T-helper 1 cell treated with Interleukin-12 subunit alpha and Interleukin-12 subunit beta and Interleukin-4 antibody, amounts not matched to agents 30 μg/mL and 1 μg/mL, for 36 hours (primary cell): ENCODE measurements around the gene RPTN.

ENCODE experiments used
- H3K27ac Mint-ChIP-seq: one replicate; pipeline ENCODE4 v1.8.0; 2021; ENCODE audit warnings: mild to moderate bottlenecking, mixed read lengths
- H3K27me3 Mint-ChIP-seq: one replicate; pipeline ENCODE4 v1.8.0; 2021; ENCODE audit warnings: low read depth, mixed read lengths
- H3K36me3 Mint-ChIP-seq: one replicate; pipeline ENCODE4 v1.8.0; 2021; ENCODE audit warnings: low read depth, mixed read lengths
- H3K4me1 Mint-ChIP-seq: one replicate; pipeline ENCODE4 v1.8.0; 2021; ENCODE audit warnings: low read depth, mixed read lengths
- H3K4me3 Mint-ChIP-seq: one replicate; pipeline ENCODE4 v1.8.0; 2021; ENCODE audit warnings: mild to moderate bottlenecking, moderate library complexity, mixed read lengths
- H3K9me3 Mint-ChIP-seq: one replicate; pipeline ENCODE4 v1.8.0; 2021; ENCODE audit warnings: mixed read lengths

The RPTN gene

GRCh38 chr1:152170287-152170905 lies 11.4 kb upstream of the RPTN start:
- H3K4me3 Mint-ChIP-seq, result no peak overlapping the region
- no peak overlapping the region for H3K27ac Mint-ChIP-seq
- H3K36me3 Mint-ChIP-seq, result peaks cover 1% of the 10 kb centered on the region
- H3K4me1 Mint-ChIP-seq, result peaks cover 6% of the 10 kb centered on the region
- H3K9me3 Mint-ChIP-seq, result peaks cover 2% of the 10 kb centered on the region
- H3K27me3 Mint-ChIP-seq, result peaks cover 8% of the 10 kb centered on the region

GRCh38 chr1:152169366-152170025 lies 10.5 kb upstream of the RPTN start:
- Mint-ChIP-seq H3K36me3 (peaks cover 1% of the 10 kb centered on the region), H3K4me3 (no peak overlapping the region), H3K4me1 (peaks cover 6% of the 10 kb centered on the region), H3K27me3 (peaks cover under 1% of the 10 kb centered on the region), H3K9me3 (peaks cover 2% of the 10 kb centered on the region), H3K27ac (no peak overlapping the region)

GRCh38 chr1:152168535-152168868 lies 9.5 kb upstream of the RPTN start:
- H3K36me3 Mint-ChIP-seq, result peaks cover 1% of the 10 kb centered on the region
- H3K9me3 Mint-ChIP-seq, result peaks cover 2% of the 10 kb centered on the region
- H3K27me3 Mint-ChIP-seq, result peaks cover 5% of the 10 kb centered on the region
- no peak overlapping the region for H3K27ac Mint-ChIP-seq
- no peak overlapping the region for H3K4me3 Mint-ChIP-seq
- H3K4me1 Mint-ChIP-seq, result peaks cover 6% of the 10 kb centered on the region

GRCh38 chr1:152167835-152168534 lies 9.0 kb upstream of the RPTN start:
- Mint-ChIP-seq H3K9me3 (peaks cover 2% of the 10 kb centered on the region), H3K36me3 (peaks cover 1% of the 10 kb centered on the region), H3K4me1 (peaks cover 6% of the 10 kb centered on the region), H3K4me3 (no peak overlapping the region), H3K27ac (no peak overlapping the region), H3K27me3 (peaks cover 5% of the 10 kb centered on the region)

- Mint-ChIP-seq H3K9me3 (peaks cover 2% of the 10 kb centered on the region), H3K27me3 (peaks cover 5% of the 10 kb centered on the region), H3K36me3 (peaks cover 1% of the 10 kb centered on the region), H3K4me3 (no peak overlapping the region), H3K4me1 (peaks cover 6% of the 10 kb centered on the region), H3K27ac (no peak overlapping the region)
Observed at GRCh38 chr1:152166966-152167365, 7.9 kb upstream of the RPTN start.

GRCh38 chr1:152165286-152166077 lies 6.5 kb upstream of the RPTN start:
- no peak overlapping the region for H3K4me3 Mint-ChIP-seq
- H3K9me3 Mint-ChIP-seq, result peaks cover 2% of the 10 kb centered on the region
- H3K27ac Mint-ChIP-seq, result no peak overlapping the region
- H3K36me3 Mint-ChIP-seq, result peaks cover 1% of the 10 kb centered on the region
- H3K4me1 Mint-ChIP-seq, result peaks cover 6% of the 10 kb centered on the region
- H3K27me3 Mint-ChIP-seq, result peaks cover 9% of the 10 kb centered on the region

GRCh38 chr1:152164517-152165136 lies 5.6 kb upstream of the RPTN start:
- peaks cover 6% of the 10 kb centered on the region for H3K4me1 Mint-ChIP-seq
- peaks cover 9% of the 10 kb centered on the region for H3K27me3 Mint-ChIP-seq
- peaks cover 1% of the 10 kb centered on the region for H3K36me3 Mint-ChIP-seq
- no peak overlapping the region for H3K27ac Mint-ChIP-seq
- H3K9me3 Mint-ChIP-seq, result peaks cover 2% of the 10 kb centered on the region
- no peak overlapping the region for H3K4me3 Mint-ChIP-seq

GRCh38 chr1:152162792-152163463 lies 3.9 kb upstream of the RPTN start:
- H3K9me3 Mint-ChIP-seq, result peaks cover 2% of the 10 kb centered on the region
- H3K27ac Mint-ChIP-seq, result no peak overlapping the region
- no peak overlapping the region for H3K4me3 Mint-ChIP-seq
- peaks cover 9% of the 10 kb centered on the region for H3K27me3 Mint-ChIP-seq
- H3K4me1 Mint-ChIP-seq, result peaks cover 6% of the 10 kb centered on the region
- H3K36me3 Mint-ChIP-seq, result peaks cover 1% of the 10 kb centered on the region

- Mint-ChIP-seq H3K9me3 (peaks cover 1% of the 10 kb centered on the region), H3K4me1 (peaks cover 1% of the 10 kb centered on the region)
Observed at GRCh38 chr1:152160576-152160975, 1.5 kb upstream of the RPTN start.

GRCh38 chr1:152153996-152154395 lies 5.0 kb downstream of the RPTN start:
- H3K4me1 Mint-ChIP-seq, result no peaks in the 10 kb centered on the region
- H3K27me3 Mint-ChIP-seq, result peaks cover 17% of the 10 kb centered on the region
- H3K9me3 Mint-ChIP-seq, result peaks cover 3% of the 10 kb centered on the region
- no peaks in the 10 kb centered on the region for H3K36me3 Mint-ChIP-seq
- no peak overlapping the region for H3K4me3 Mint-ChIP-seq
- no peak overlapping the region for H3K27ac Mint-ChIP-seq

More at GRCh38 chr1:152160576-152160975, 1.5 kb upstream of the RPTN start:
- no peak overlapping the region for H3K4me3 Mint-ChIP-seq
- H3K27ac Mint-ChIP-seq, result no peak overlapping the region
- peaks cover 9% of the 10 kb centered on the region for H3K27me3 Mint-ChIP-seq
- H3K36me3 Mint-ChIP-seq, result no peaks in the 10 kb centered on the region

- no peak overlapping the region for H3K27ac Mint-ChIP-seq
- no peak overlapping the region for H3K4me3 Mint-ChIP-seq
- no peaks in the 10 kb centered on the region for H3K36me3 Mint-ChIP-seq
- peaks cover 23% of the 10 kb centered on the region for H3K27me3 Mint-ChIP-seq
- peaks cover 11% of the 10 kb centered on the region for H3K9me3 Mint-ChIP-seq
- H3K4me1 Mint-ChIP-seq, result no peaks in the 10 kb centered on the region
Observed at GRCh38 chr1:152151646-152152045, 7.4 kb downstream of the RPTN start.

- H3K4me1 Mint-ChIP-seq, result no peaks in the 10 kb centered on the region
- no peak overlapping the region for H3K4me3 Mint-ChIP-seq
- H3K9me3 Mint-ChIP-seq, result peaks cover 20% of the 10 kb centered on the region
- no peaks in the 10 kb centered on the region for H3K36me3 Mint-ChIP-seq
- no peak overlapping the region for H3K27ac Mint-ChIP-seq
- H3K27me3 Mint-ChIP-seq, result peaks cover 29% of the 10 kb centered on the region
Observed at GRCh38 chr1:152148981-152149380, 10.0 kb downstream of the RPTN start.

- peaks cover 29% of the 10 kb centered on the region for H3K27me3 Mint-ChIP-seq
- peaks cover 20% of the 10 kb centered on the region for H3K9me3 Mint-ChIP-seq
- H3K4me3 Mint-ChIP-seq, result no peak overlapping the region
- H3K4me1 Mint-ChIP-seq, result peaks cover 1% of the 10 kb centered on the region
- H3K27ac Mint-ChIP-seq, result no peak overlapping the region
- no peaks in the 10 kb centered on the region for H3K36me3 Mint-ChIP-seq
Observed at GRCh38 chr1:152148051-152148450, 11.0 kb downstream of the RPTN start.

GRCh38 chr1:152145769-152146168 lies 13.3 kb downstream of the RPTN start:
- Mint-ChIP-seq H3K4me3 (no peak overlapping the region), H3K27ac (no peak overlapping the region), H3K36me3 (no peaks in the 10 kb centered on the region), H3K9me3 (peaks cover 20% of the 10 kb centered on the region), H3K4me1 (peaks cover 1% of the 10 kb centered on the region), H3K27me3 (peaks cover 25% of the 10 kb centered on the region)
